ENCODE data around the gene FSTL3. TPM values are rescaled to one million over a fixed set of nuclear protein-coding genes. Genes with fewer than 3 reads are reported as not detected.
A peak's percentile ranks its signal among the peaks of the same experiment; 100 is the strongest.

The FSTL3 gene
- total and polyA plus RNA-seq, 12 donors, result 87.4 to 464 (median 176) TPM

DNA sequence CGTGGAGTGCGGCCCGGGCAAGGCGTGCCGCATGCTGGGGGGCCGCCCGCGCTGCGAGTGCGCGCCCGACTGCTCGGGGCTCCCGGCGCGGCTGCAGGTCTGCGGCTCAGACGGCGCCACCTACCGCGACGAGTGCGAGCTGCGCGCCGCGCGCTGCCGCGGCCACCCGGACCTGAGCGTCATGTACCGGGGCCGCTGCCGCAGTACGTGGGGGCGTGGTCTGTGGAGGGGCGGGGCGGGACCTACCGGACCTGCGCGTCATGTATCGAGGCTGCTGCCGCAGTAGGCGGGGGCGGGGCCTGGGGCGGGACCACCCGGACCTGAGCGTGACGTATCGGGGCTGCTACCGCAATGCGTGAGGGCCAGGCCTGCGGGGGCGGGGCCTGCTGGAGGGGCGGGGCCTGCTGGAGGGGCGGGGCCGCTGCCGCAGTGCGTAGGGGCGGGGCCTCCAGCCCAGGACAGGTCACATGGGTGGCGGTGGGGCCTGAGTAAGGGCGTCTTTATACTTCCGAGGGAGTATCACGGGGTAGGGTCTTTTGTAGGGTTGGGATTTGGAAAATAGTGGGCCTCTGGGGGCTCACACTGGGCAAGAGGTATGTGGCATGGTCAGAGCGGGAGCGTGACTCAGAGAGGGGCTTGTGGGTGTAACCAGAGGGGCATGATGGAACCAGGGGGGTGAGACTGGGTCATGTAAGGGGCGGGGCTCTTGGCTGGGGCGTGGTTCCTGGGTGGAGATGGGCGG lies 4.3 kb downstream of the FSTL3 start:
- H3K36me3 ChIP-seq (replicated peaks in 1 of 2), result no peaks in the 10 kb centered on the region
- intact Hi-C loops (cut with DNase I), result no loop called here
- H3K4me3 ChIP-seq, result peak overlapping the region in 3 of 4 donors; percentile 38 to 89 (median 62)
- DNase-seq, result peak; percentile 100
- TF ChIP-seq POLR2A (IDR thresholded peaks at IDR 0.05), result peak; percentile 97 to 99
- TF ChIP-seq, protein P1, sequence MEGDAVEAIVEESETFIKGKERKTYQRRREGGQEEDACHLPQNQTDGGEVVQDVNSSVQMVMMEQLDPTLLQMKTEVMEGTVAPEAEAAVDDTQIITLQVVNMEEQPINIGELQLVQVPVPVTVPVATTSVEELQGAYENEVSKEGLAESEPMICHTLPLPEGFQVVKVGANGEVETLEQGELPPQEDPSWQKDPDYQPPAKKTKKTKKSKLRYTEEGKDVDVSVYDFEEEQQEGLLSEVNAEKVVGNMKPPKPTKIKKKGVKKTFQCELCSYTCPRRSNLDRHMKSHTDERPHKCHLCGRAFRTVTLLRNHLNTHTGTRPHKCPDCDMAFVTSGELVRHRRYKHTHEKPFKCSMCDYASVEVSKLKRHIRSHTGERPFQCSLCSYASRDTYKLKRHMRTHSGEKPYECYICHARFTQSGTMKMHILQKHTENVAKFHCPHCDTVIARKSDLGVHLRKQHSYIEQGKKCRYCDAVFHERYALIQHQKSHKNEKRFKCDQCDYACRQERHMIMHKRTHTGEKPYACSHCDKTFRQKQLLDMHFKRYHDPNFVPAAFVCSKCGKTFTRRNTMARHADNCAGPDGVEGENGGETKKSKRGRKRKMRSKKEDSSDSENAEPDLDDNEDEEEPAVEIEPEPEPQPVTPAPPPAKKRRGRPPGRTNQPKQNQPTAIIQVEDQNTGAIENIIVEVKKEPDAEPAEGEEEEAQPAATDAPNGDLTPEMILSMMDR (IDR thresholded peaks at IDR 0.05), result peak in 3 of 6 experiments; percentile 39 to 67 (median 42)
- peaks cover 24 to 32% of the 10 kb centered on the region in 2 donors for H3K4me1 ChIP-seq (replicated peaks in 1 of 2)
- 0 to 2% (median 1%) methylated on average over 4 to 70 of the region's 70 CpGs for WGBS, 4 donors
- H3K27me3 ChIP-seq, result no peaks in the 10 kb centered on the region
- H3K9me3 ChIP-seq (replicated peaks in 1 of 3), result no peaks in the 10 kb centered on the region
- H3K27ac ChIP-seq, result peak overlapping the region; percentile 81 to 99 (median 97)

DNA sequence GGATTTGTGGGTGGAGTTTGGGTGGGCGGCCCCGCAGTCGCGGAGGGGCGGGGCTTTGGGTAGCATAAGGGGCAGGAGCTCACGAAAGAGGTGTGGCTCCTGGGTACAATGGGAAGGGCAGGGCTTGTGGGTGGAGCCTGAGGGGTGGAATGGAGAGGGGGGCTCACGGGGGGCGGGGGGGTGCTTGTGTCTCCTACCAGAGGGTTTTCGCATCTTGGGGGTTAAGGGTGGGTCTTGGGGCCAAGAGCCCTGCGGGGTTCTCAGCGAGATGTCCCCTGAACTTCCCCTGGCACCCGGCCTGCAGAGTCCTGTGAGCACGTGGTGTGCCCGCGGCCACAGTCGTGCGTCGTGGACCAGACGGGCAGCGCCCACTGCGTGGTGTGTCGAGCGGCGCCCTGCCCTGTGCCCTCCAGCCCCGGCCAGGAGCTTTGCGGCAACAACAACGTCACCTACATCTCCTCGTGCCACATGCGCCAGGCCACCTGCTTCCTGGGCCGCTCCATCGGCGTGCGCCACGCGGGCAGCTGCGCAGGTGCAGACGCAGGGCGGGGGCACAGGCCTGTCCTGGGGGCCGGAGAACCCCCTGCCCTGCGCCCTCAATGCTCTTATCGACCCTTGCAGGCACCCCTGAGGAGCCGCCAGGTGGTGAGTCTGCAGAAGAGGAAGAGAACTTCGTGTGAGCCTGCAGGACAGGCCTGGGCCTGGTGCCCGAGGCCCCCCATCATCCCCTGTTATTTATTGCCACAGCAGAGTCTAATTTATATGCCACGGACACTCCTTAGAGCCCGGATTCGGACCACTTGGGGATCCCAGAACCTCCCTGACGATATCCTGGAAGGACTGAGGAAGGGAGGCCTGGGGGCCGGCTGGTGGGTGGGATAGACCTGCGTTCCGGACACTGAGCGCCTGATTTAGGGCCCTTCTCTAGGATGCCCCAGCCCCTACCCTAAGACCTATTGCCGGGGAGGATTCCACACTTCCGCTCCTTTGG lies 5.1 kb downstream of the FSTL3 start:
- H3K27ac ChIP-seq, result peak overlapping the region; percentile 66 to 99 (median 97)
- WGBS, 4 donors, result 49 to 68% (median 63%) methylated on average over 9 to 54 of the region's 54 CpGs

DNA sequence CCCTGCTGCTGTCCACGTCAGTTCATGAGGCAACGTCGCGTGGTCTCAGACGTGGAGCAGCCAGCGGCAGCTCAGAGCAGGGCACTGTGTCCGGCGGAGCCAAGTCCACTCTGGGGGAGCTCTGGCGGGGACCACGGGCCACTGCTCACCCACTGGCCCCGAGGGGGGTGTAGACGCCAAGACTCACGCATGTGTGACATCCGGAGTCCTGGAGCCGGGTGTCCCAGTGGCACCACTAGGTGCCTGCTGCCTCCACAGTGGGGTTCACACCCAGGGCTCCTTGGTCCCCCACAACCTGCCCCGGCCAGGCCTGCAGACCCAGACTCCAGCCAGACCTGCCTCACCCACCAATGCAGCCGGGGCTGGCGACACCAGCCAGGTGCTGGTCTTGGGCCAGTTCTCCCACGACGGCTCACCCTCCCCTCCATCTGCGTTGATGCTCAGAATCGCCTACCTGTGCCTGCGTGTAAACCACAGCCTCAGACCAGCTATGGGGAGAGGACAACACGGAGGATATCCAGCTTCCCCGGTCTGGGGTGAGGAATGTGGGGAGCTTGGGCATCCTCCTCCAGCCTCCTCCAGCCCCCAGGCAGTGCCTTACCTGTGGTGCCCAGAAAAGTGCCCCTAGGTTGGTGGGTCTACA lies 6.6 kb downstream of the FSTL3 start:
- Histone ChIP-seq H3K27me3 (no peaks in the 10 kb centered on the region), H3K4me3 (no peak overlapping the region), H3K36me3 (replicated peaks in 1 of 2) (no peaks in the 10 kb centered on the region), H3K9me3 (replicated peaks in 1 of 3) (no peaks in the 10 kb centered on the region), H3K27ac (no peak overlapping the region), H3K4me1 (replicated peaks in 1 of 2) (peaks cover 9 to 16% of the 10 kb centered on the region in 2 donors)
- TF ChIP-seq, protein P1 (IDR thresholded peaks at IDR 0.05), result no peak
- no peak for TF ChIP-seq POLR2A (IDR thresholded peaks at IDR 0.05)
- intact Hi-C loops (cut with DNase I), result no loop called here
- peak in 3 of 7 donors; percentile 31 to 47 (median 42) for DNase-seq
- 86 to 95% (median 89%) methylated on average over 15 to 25 of the region's 25 CpGs for WGBS, 4 donors

More for the DNA sequence above, 5.1 kb downstream of the FSTL3 start:
- Histone ChIP-seq H3K4me3 (peak overlapping the region in 1 of 4 donors; percentile 89), H3K36me3 (replicated peaks in 1 of 2) (no peaks in the 10 kb centered on the region), H3K9me3 (replicated peaks in 1 of 3) (no peaks in the 10 kb centered on the region), H3K27me3 (no peaks in the 10 kb centered on the region), H3K4me1 (replicated peaks in 1 of 2) (peaks cover 23 to 27% of the 10 kb centered on the region in 2 donors)
- intact Hi-C loops (cut with DNase I), result no loop called here
- DNase-seq, result peak in 1 of 7 donors; percentile 94
- TF ChIP-seq, protein P1 (IDR thresholded peaks at IDR 0.05), result no peak
- peak in 1 of 2 donors; percentile 10 for TF ChIP-seq POLR2A (IDR thresholded peaks at IDR 0.05)
